Sigmoid colon (tissue), 7 donors: ENCODE results near the gene SNRNP200. TPM values are rescaled to one million over a fixed set of nuclear protein-coding genes. Genes with fewer than 3 reads are reported as not detected.
A peak's percentile ranks its signal among the peaks of the same experiment; 100 is the strongest.

Experiments used
- DNase-seq: peaks from one replicate; pipeline ENCODE4 v3.0.0-alpha.2; 2019
- H3K27ac ChIP-seq, 4 donors: fragments of 200-600 bp; sonication (generic); one replicate each; pipeline ENCODE4 v1.5.1; 2016 to 2019; ENCODE audit warnings: mild to moderate bottlenecking in 1 of 4
- H3K27me3 ChIP-seq, 3 donors: fragments of 200-600 bp; sonication (generic); one replicate each; pipeline ENCODE4 v1.5.1; 2019; ENCODE audit warnings: mild to moderate bottlenecking in 1 of 3
- H3K36me3 ChIP-seq, 4 donors: fragments of 200-600 bp; sonication (generic); one replicate each; pipeline ENCODE4 v1.5.1; 2016 to 2019
- H3K4me1 ChIP-seq, 4 donors: fragments of 200-600 bp; sonication (generic); one replicate each; pipeline ENCODE4 v1.5.1; 2017 to 2019
- H3K4me3 ChIP-seq, 4 donors: fragments of 200-600 bp; sonication (generic); one replicate each; pipeline ENCODE4 v1.5.1; 2017 to 2019; ENCODE audit warnings: mild to moderate bottlenecking in 2 of 4, moderate library complexity in 1 of 4
- H3K9me3 ChIP-seq, 4 donors: fragments of 200-600 bp in 3 of 4; sonication (generic) in 3 of 4; one replicate each; pipeline versions ENCODE4 v1.5.1 to v1.6.1; 2013 to 2019
- EP300 ChIP-seq, 4 donors: sonication (generic); formaldehyde crosslinking; IDR thresholded peaks; one replicate each; pipeline ENCODE4 v1.6.1; 2017; ENCODE audit warnings: antibody characterized with exemption in 4 of 4
- POLR2A ChIP-seq, 2 donors: fragments of 450-650 bp; IDR thresholded peaks; one replicate each; pipeline ENCODE4 v1.6.1; 2016; ENCODE audit warnings: antibody characterized with exemption in 2 of 2, mild to moderate bottlenecking in 2 of 2, moderate library complexity in 2 of 2
- POLR2AphosphoS5 ChIP-seq, 4 donors: sonication (generic); formaldehyde crosslinking; IDR thresholded peaks; one replicate each; pipeline ENCODE4 v1.6.1; 2017; ENCODE audit warnings: antibody characterized with exemption in 4 of 4
- WGBS, 2 donors: extraction: QIAGEN DNeasy Blood & Tissue Kit; methylation state at CpG; one replicate each; pipeline ENCODE4 v1.1.7; 2013; 5-methylcytosine and 5-hydroxymethylcytosine counted together
- intact Hi-C: fragments of 100-400 bp; cut with DNase I; formaldehyde crosslinking; loops from one replicate; pipeline ENCODE4 v1.15.1; 2023
- polyA plus RNA-seq, 3 donors: library from polyadenylated mRNA; stranded (reverse); fragments of 200-250 nt; gene quantifications; one replicate each; pipeline ENCODE4 v1.2.3, GENCODE V29; 2013
- total RNA-seq, 4 donors: library from RNA; depleted of rRNA; stranded (reverse); fragments of >200 nt; gene quantifications; one replicate each; pipeline ENCODE4 v1.1.0, GENCODE V29; 2016
- TF ChIP-seq, protein P1 (sequence below), 4 experiments: fragments of 450-650 bp in 3 of 4; fragments of 200-600 bp in 1 of 4; IDR thresholded peaks; one replicate each; pipeline ENCODE4 v1.5.1; 2016 to 2019; ENCODE audit warnings: antibody characterized with exemption in 4 of 4, mild to moderate bottlenecking in 3 of 4, moderate library complexity in 2 of 4
- donor health status: healthy with polysubstance abuse.
- donor health status: Bipolar disorder and iron deficiency.
- donor health status: healthy.

SNRNP200 gene
- total and polyA plus RNA-seq, 7 donors = 26.8 to 86.5 (median 78.9) TPM

DNA sequence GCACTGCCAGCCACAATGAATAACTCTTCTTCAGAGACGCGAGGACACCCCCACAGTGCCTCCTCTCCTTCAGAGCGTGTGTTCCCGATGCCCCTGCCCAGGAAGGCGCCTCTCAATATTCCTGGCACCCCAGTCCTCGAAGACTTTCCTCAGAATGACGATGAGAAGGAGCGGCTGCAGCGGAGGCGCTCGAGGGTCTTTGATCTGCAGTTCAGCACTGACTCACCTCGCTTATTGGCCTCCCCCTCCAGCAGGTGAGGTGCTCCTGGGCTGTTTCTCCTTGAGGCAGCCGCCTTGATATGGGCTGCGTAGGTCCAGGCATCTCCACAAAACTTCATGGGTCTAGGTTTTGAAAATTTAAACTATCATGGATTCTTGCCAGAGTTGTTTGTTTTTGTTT, 36.3 kb upstream of the SNRNP200 start:
- H3K4me3 ChIP-seq = no peak overlapping the region
- WGBS, 2 donors = 95 to 96% methylated on average over 14 of the region's 14 CpGs
- no peaks in the 10 kb centered on the region for H3K9me3 ChIP-seq
- no peaks in the 10 kb centered on the region for H3K36me3 ChIP-seq
- DNase-seq = no peak
- H3K27me3 ChIP-seq = no peaks in the 10 kb centered on the region
- intact Hi-C loops = no loop called here
- no peaks in the 10 kb centered on the region for H3K4me1 ChIP-seq
- H3K27ac ChIP-seq = no peak overlapping the region
- no peak for TF ChIP-seq POLR2A (IDR thresholded peaks at IDR 0.05)
- no peak for TF ChIP-seq POLR2AphosphoS5 (IDR thresholded peaks at IDR 0.05)
- TF ChIP-seq, protein P1, sequence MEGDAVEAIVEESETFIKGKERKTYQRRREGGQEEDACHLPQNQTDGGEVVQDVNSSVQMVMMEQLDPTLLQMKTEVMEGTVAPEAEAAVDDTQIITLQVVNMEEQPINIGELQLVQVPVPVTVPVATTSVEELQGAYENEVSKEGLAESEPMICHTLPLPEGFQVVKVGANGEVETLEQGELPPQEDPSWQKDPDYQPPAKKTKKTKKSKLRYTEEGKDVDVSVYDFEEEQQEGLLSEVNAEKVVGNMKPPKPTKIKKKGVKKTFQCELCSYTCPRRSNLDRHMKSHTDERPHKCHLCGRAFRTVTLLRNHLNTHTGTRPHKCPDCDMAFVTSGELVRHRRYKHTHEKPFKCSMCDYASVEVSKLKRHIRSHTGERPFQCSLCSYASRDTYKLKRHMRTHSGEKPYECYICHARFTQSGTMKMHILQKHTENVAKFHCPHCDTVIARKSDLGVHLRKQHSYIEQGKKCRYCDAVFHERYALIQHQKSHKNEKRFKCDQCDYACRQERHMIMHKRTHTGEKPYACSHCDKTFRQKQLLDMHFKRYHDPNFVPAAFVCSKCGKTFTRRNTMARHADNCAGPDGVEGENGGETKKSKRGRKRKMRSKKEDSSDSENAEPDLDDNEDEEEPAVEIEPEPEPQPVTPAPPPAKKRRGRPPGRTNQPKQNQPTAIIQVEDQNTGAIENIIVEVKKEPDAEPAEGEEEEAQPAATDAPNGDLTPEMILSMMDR (IDR thresholded peaks at IDR 0.05) = no peak
- TF ChIP-seq EP300 (IDR thresholded peaks at IDR 0.05) = no peak

DNA sequence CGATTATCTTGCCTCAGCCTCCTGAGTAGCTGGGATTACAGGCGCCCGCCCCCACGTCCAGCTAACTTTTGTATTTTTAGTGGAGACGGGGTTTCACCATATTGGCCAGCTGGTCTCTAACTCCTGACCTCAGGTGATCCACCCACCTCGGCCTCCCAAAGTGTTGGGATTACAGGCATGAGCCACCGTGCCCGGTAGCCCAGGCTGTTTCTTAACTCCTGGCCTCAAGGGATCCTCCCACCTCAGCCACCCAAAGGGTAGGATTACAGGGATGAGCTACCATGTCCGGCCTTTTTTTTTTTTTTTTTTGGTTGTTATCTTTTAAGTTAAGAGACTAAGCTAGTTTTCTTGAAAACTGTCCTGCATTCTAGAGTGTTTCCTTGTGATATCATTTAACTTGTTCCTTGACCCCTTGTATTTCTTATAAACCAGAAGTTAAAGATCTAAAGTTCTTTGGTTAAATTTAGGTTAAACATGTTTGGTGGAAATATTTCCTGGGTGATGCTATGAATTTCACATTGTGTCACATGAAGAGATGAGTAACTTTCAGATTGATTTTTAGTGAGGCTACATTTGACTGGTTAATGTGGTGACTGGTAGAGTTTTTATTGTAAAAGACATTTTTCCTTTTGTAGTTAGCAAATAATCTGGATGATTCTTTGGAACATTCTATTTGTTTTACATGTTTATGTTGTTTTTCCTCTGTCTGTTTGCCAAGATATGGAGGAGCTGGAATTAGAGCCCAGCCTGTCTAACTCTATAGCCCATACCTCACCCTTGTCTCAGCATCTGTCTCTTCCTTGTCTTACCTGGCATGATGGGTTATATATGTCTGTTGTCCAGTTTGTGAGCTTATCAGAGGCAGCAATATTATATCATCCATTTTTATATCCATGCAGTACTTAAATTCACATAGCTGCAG, 35.4 kb upstream of the SNRNP200 start:
- TF ChIP-seq, protein P1 (IDR thresholded peaks at IDR 0.05) = no peak
- TF ChIP-seq POLR2A (IDR thresholded peaks at IDR 0.05) (no peak), POLR2AphosphoS5 (IDR thresholded peaks at IDR 0.05) (no peak), EP300 (IDR thresholded peaks at IDR 0.05) (no peak)
- Histone ChIP-seq H3K9me3 (no peaks in the 10 kb centered on the region), H3K36me3 (no peaks in the 10 kb centered on the region), H3K4me3 (no peak overlapping the region), H3K27ac (no peak overlapping the region), H3K4me1 (peaks cover 0 to 7% (median 3%) of the 10 kb centered on the region in 4 donors), H3K27me3 (no peaks in the 10 kb centered on the region)
- WGBS, 2 donors = 93 to 94% methylated on average over 9 of the region's 9 CpGs
- DNase-seq = no peak
- intact Hi-C loops = no loop called here

DNA sequence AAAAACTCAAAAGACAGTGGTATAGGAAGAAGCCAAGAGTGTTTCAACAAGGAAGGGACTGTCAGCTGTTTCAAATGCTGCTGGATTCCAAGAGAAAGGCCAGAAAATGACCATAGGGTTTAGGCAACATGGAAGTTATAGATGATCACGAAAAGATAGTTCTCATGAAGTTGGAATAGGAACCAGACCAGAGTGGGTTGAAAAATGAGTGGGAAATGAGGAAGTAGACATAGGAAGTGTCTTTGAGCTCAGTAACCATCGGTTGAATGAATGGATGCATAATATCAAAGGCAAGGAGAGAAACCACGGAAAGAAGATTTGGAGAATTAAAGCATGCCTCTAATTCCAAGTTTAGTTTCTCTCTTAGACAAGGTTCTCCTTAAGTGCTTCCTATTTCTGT, 31.5 kb upstream of the SNRNP200 start:
- H3K4me3 ChIP-seq = no peak overlapping the region
- no peak overlapping the region for H3K27ac ChIP-seq
- no peak for TF ChIP-seq POLR2A (IDR thresholded peaks at IDR 0.05)
- no peak for TF ChIP-seq POLR2AphosphoS5 (IDR thresholded peaks at IDR 0.05)
- TF ChIP-seq, protein P1 (IDR thresholded peaks at IDR 0.05) = no peak
- no peak for TF ChIP-seq EP300 (IDR thresholded peaks at IDR 0.05)
- H3K27me3 ChIP-seq = no peaks in the 10 kb centered on the region
- 65 to 89% methylated on average over 3 of the region's 3 CpGs for WGBS, 2 donors
- peaks cover 0 to 18% (median 8%) of the 10 kb centered on the region in 4 donors for H3K4me1 ChIP-seq
- no peaks in the 10 kb centered on the region for H3K36me3 ChIP-seq
- intact Hi-C loops = loop anchor here (5.0 kb wide), 2 partner anchors 70 to 200 kb away; partner anchors contain the start of genes ARID5A, CIAO1 and TMEM127
- DNase-seq = no peak
- H3K9me3 ChIP-seq = no peaks in the 10 kb centered on the region

DNA sequence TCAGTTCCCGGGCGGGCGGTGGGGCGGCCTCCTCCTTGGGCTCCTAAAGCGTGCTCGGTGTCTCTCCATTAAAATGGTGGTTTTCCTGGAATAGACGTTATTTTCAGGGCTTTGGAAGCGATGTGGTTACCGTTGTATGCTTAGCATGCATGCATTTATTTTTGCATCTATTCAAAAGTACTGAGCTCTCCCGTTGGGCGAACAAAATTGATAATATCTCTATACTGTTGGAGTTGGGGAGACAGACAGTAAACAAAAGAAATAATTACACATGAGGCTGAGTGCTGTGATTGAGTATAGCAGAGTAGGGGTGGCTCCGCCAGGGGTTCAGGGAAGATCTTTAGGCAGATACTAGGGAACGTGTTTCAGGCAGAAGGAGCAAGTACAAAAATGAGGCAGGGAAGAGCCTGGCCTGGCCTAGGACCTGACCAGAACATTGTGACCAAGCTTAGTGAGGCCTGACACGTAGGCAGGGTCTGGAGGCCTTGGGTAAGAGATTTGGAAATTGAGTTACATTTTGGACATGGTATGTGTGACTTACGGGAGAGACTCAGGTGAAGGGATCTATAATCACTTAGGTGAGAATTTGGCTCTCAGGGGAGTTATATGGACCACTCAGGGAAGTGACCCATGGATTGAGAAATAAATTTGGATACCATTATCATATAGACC, 30.9 kb upstream of the SNRNP200 start:
- DNase-seq = no peak
- TF ChIP-seq POLR2AphosphoS5 (IDR thresholded peaks at IDR 0.05) = no peak
- TF ChIP-seq POLR2A (IDR thresholded peaks at IDR 0.05) = peak in 1 of 2 donors; percentile 19
- TF ChIP-seq, protein P1 (IDR thresholded peaks at IDR 0.05) = no peak
- no peak for TF ChIP-seq EP300 (IDR thresholded peaks at IDR 0.05)
- WGBS, 2 donors = 15 to 17% methylated on average over 15 of the region's 15 CpGs
- H3K36me3 ChIP-seq = no peaks in the 10 kb centered on the region
- intact Hi-C loops = loop anchor here (5.0 kb wide), 2 partner anchors 69 to 201 kb away; partner anchors contain the start of genes ARID5A, CIAO1 and TMEM127
- H3K9me3 ChIP-seq = no peaks in the 10 kb centered on the region
- peak overlapping the region; percentile 52 to 69 (median 62) for H3K4me3 ChIP-seq
- H3K27ac ChIP-seq = peak overlapping the region; percentile 86 to 91 (median 88)
- H3K4me1 ChIP-seq = peaks cover 0 to 18% (median 8%) of the 10 kb centered on the region in 4 donors
- no peaks in the 10 kb centered on the region for H3K27me3 ChIP-seq
